Ishikawa (cell line): ENCODE measurements around the gene GPATCH1.
A peak's percentile ranks its signal among the peaks of the same experiment; 100 is the strongest.

ENCODE experiments used
- CEBPB ChIP-seq: IDR thresholded peaks from 2 replicates; pipeline ENCODE4 v1.6.1; 2012
- CREB1 ChIP-seq: IDR thresholded peaks from 2 replicates; pipeline ENCODE4 v1.6.1; 2012; ENCODE audit warnings: low read depth
- EGR1 ChIP-seq: IDR thresholded peaks from 2 replicates; pipeline ENCODE4 v1.6.1; 2012
- EP300 ChIP-seq: IDR thresholded peaks from 2 replicates; pipeline ENCODE4 v1.6.1; 2012; ENCODE audit warnings: borderline replicate concordance
- FOXM1 ChIP-seq: IDR thresholded peaks from 2 replicates; pipeline ENCODE4 v1.6.1; 2012; ENCODE audit warnings: low read depth, borderline replicate concordance
- NFIC ChIP-seq: IDR thresholded peaks from 2 replicates; pipeline ENCODE4 v1.6.1; 2012
- RAD21 ChIP-seq: IDR thresholded peaks from 2 replicates; pipeline ENCODE4 v1.6.1; 2012; ENCODE audit warnings: low read depth
- REST ChIP-seq: IDR thresholded peaks from 2 replicates; pipeline ENCODE4 v1.6.1; 2012; ENCODE audit warnings: low read depth, mild to moderate bottlenecking
- TAF1 ChIP-seq: IDR thresholded peaks from 2 replicates; pipeline ENCODE4 v1.6.1; 2012; ENCODE audit warnings: low read depth, mild to moderate bottlenecking
- TCF12 ChIP-seq: IDR thresholded peaks from 2 replicates; pipeline ENCODE4 v1.6.1; 2012; ENCODE audit warnings: low read depth
- TEAD4 ChIP-seq: IDR thresholded peaks from 2 replicates; pipeline ENCODE4 v1.6.1; 2012
- YY1 ChIP-seq: IDR thresholded peaks from 2 replicates; pipeline ENCODE4 v1.6.1; 2012; ENCODE audit warnings: low read depth
- ZBTB7A ChIP-seq: IDR thresholded peaks from 2 replicates; pipeline ENCODE4 v1.6.1; 2012; ENCODE audit warnings: low read depth
- TF ChIP-seq, protein P1 (sequence below): IDR thresholded peaks from 2 replicates; pipeline ENCODE4 v1.6.1; 2012
- TF ChIP-seq, protein P2 (sequence below): IDR thresholded peaks from 2 replicates; pipeline ENCODE4 v1.6.1; 2012

GPATCH1 gene

GRCh38 chr19:33048806-33049676 lies 31.9 kb upstream of the GPATCH1 start:
- TF ChIP-seq, protein P1, sequence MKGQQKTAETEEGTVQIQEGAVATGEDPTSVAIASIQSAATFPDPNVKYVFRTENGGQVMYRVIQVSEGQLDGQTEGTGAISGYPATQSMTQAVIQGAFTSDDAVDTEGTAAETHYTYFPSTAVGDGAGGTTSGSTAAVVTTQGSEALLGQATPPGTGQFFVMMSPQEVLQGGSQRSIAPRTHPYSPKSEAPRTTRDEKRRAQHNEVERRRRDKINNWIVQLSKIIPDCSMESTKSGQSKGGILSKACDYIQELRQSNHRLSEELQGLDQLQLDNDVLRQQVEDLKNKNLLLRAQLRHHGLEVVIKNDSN, result no peak
- TF ChIP-seq EP300, result no peak
- TF ChIP-seq YY1, result no peak
- no peak for TF ChIP-seq CEBPB
- TF ChIP-seq NFIC, result no peak
- no peak for TF ChIP-seq REST
- TF ChIP-seq TAF1, result no peak
- no peak for TF ChIP-seq TEAD4
- TF ChIP-seq RAD21, result no peak
- TF ChIP-seq, protein P2, sequence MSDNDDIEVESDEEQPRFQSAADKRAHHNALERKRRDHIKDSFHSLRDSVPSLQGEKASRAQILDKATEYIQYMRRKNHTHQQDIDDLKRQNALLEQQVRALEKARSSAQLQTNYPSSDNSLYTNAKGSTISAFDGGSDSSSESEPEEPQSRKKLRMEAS, result no peak
- no peak for TF ChIP-seq ZBTB7A
- no peak for TF ChIP-seq FOXM1
- no peak for TF ChIP-seq EGR1
- TF ChIP-seq TCF12, result no peak
- TF ChIP-seq CREB1, result no peak

DNA sequence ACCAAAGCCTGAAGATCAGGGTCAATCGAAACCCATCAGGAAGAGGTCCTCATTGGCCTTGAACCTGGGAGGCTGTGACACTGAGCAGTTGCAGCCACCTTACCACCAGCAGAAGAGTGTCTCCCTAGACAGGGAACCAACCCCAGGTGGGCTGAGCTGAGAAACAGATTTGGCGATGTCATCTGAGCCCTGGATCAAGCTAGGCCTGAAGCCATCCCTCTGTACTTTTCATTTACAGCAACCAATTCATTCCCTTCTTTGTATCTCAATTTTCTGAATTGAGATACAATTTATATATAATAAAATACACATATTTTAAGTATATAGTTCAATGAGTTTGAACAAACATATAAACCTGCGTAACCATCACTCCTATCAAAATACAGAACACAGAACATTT lies 30.9 kb upstream of the GPATCH1 start:
- TF ChIP-seq ZBTB7A (no peak), TAF1 (no peak), YY1 (no peak), REST (no peak), NFIC (no peak), CEBPB (no peak), EGR1 (no peak)
- TF ChIP-seq, protein P2, result no peak

- no peak for TF ChIP-seq TCF12
- peak; percentile 97 for TF ChIP-seq CEBPB
Observed at GRCh38 chr19:33052352-33052972, 28.5 kb upstream of the GPATCH1 start.

DNA sequence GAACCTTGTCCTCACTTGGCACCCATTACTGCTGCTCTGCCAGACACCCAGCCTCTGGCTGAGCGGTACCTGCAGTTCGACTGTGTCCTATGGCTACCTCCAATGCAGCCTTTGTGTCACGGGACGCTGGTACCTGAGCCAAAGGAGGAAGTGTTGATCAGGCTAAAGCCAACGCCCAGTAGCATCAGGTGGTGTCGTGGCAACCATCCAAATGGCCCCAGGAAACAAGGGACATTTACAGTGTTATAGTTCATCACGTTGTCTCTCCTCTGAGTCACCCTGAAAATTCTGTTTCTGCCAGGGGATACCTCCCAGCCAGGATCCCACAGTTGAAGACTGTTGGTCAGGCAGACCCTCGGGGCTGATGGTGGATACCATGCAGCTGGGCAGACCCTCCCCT lies 26.4 kb upstream of the GPATCH1 start:
- peak; percentile 43; the same call in 1 of the 2 replicates for TF ChIP-seq NFIC
- no peak for TF ChIP-seq RAD21
- TF ChIP-seq, protein P2, result no peak
- TF ChIP-seq CREB1, result no peak
- TF ChIP-seq FOXM1, result no peak
- TF ChIP-seq, protein P1, result 0 out of 2 replicates have a peak, but pooled peaks have one; percentile 11
- no peak for TF ChIP-seq TAF1
- TF ChIP-seq TEAD4, result no peak
- no peak for TF ChIP-seq TCF12
- no peak for TF ChIP-seq ZBTB7A
- no peak for TF ChIP-seq EGR1
- TF ChIP-seq YY1, result no peak
- TF ChIP-seq REST, result no peak
- no peak for TF ChIP-seq EP300
- TF ChIP-seq CEBPB, result no peak
